Endodermal cell (in vitro differentiated cells): ENCODE results near the gene DIPK1B. TPM values are rescaled to one million over a fixed set of nuclear protein-coding genes. Genes with fewer than 3 reads are reported as not detected.

Experiments
- DNase-seq: peaks from one replicate; pipeline ENCODE4 v3.0.0-alpha.2; 2017
- H3K27ac ChIP-seq: 2 replicates; pipeline ENCODE4 v1.5.1; 2013; ENCODE audit warnings: mild to moderate bottlenecking, low read depth, low read length, moderate library complexity
- H3K27me3 ChIP-seq: 2 replicates; pipeline ENCODE4 v1.6.1; 2013; ENCODE audit warnings: mild to moderate bottlenecking, low read length, moderate library complexity; ENCODE audit not compliant: insufficient read depth, control insufficient read depth, poor library complexity, severe bottlenecking
- H3K36me3 ChIP-seq: 2 replicates; pipeline ENCODE4 v1.7.0; 2013; ENCODE audit warnings: mild to moderate bottlenecking, low read length, moderate library complexity; ENCODE audit not compliant: control insufficient read depth, insufficient read depth
- H3K4me1 ChIP-seq: one replicate; pipeline ENCODE4 v1.7.0; 2013; ENCODE audit warnings: low read length; ENCODE audit not compliant: control insufficient read depth, insufficient read depth
- H3K4me3 ChIP-seq: 2 replicates; pipeline ENCODE4 v1.5.1; 2013; ENCODE audit warnings: mild to moderate bottlenecking, low read length, moderate library complexity
- H3K9ac ChIP-seq: 2 replicates; pipeline ENCODE4 v1.6.1; 2013; ENCODE audit warnings: mild to moderate bottlenecking, low read length, moderate library complexity; ENCODE audit not compliant: poor library complexity, severe bottlenecking; ENCODE audit errors: extremely low read depth
- H3K9me3 ChIP-seq: 2 replicates; pipeline ENCODE4 v1.6.1; 2013; ENCODE audit warnings: mild to moderate bottlenecking, low read length, moderate library complexity; ENCODE audit not compliant: control insufficient read depth
- H3K27ac Mint-ChIP-seq: 2 replicates; pipeline ENCODE4 v1.8.0; 2020; ENCODE audit warnings: mixed read lengths
- H3K27me3 Mint-ChIP-seq: 2 replicates; pipeline ENCODE4 v1.8.0; 2021; ENCODE audit warnings: mild to moderate bottlenecking, mixed read lengths; ENCODE audit not compliant: insufficient read depth
- H3K36me3 Mint-ChIP-seq: 2 replicates; pipeline ENCODE4 v1.8.0; 2020; ENCODE audit warnings: low read depth, mixed read lengths
- H3K4me1 Mint-ChIP-seq: 2 replicates; pipeline ENCODE4 v1.8.0; 2020; ENCODE audit warnings: mixed read lengths
- H3K4me3 Mint-ChIP-seq: 2 replicates; pipeline ENCODE4 v1.8.0; 2020; ENCODE audit warnings: mild to moderate bottlenecking, moderate library complexity, mixed read lengths
- H3K9me3 Mint-ChIP-seq: 2 replicates; pipeline ENCODE4 v1.8.0; 2020; ENCODE audit warnings: mild to moderate bottlenecking, mixed read lengths
- WGBS, 2 experiments: methylation state at CpG; one replicate each; pipeline versions ENCODE4 v1.1.5 to v1.1.7; 2013; ENCODE audit warnings: missing lambda C conversion rate in 2 of 2, mixed read lengths in 1 of 2; ENCODE audit not compliant: insufficient coverage in 1 of 2, insufficient read length in 1 of 2; 5-methylcytosine and 5-hydroxymethylcytosine counted together
- total RNA-seq, 2 donors: library from RNA; stranded (reverse); fragmentation: NEBNext Ultra II Directional in 1 of 2; extraction: Animal tissue kit (Norgen Biotek cat#: 25700) in 1 of 2; gene quantifications; 2 replicates in 1 of 2; 3 replicates in 1 of 2; pipeline ENCODE4 v1.2.1, GENCODE V29; 2021
- TF ChIP-seq, protein P1 (sequence below): fragments of 200-600 bp; sonication (generic); conservative IDR thresholded peaks from 2 replicates; pipeline ENCODE4 v1.5.0; 2021; ENCODE audit warnings: antibody characterized with exemption, mild to moderate bottlenecking

DIPK1B gene
- total RNA-seq, 2 donors from 2014 or later, result 35.1 to 45.4 TPM

GRCh38 chr9:136693135-136693489 lies 19.3 kb upstream of the DIPK1B start:
- H3K36me3 ChIP-seq, result no peaks in the 10 kb centered on the region
- TF ChIP-seq, protein P1, sequence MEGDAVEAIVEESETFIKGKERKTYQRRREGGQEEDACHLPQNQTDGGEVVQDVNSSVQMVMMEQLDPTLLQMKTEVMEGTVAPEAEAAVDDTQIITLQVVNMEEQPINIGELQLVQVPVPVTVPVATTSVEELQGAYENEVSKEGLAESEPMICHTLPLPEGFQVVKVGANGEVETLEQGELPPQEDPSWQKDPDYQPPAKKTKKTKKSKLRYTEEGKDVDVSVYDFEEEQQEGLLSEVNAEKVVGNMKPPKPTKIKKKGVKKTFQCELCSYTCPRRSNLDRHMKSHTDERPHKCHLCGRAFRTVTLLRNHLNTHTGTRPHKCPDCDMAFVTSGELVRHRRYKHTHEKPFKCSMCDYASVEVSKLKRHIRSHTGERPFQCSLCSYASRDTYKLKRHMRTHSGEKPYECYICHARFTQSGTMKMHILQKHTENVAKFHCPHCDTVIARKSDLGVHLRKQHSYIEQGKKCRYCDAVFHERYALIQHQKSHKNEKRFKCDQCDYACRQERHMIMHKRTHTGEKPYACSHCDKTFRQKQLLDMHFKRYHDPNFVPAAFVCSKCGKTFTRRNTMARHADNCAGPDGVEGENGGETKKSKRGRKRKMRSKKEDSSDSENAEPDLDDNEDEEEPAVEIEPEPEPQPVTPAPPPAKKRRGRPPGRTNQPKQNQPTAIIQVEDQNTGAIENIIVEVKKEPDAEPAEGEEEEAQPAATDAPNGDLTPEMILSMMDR, result no peak
- WGBS, 2 experiments, result 91 to 97% methylated on average over 14 of the region's 14 CpGs
- peaks cover 6% of the 10 kb centered on the region for H3K4me1 Mint-ChIP-seq
- H3K9me3 ChIP-seq, result no peaks in the 10 kb centered on the region
- no peaks in the 10 kb centered on the region for H3K4me1 ChIP-seq
- no peak for DNase-seq
- no peak overlapping the region for H3K4me3 Mint-ChIP-seq
- H3K9ac ChIP-seq, result no peak overlapping the region
- no peaks in the 10 kb centered on the region for H3K36me3 Mint-ChIP-seq
- H3K9me3 Mint-ChIP-seq, result no peaks in the 10 kb centered on the region
- H3K4me3 ChIP-seq, result no peak overlapping the region
- H3K27me3 ChIP-seq, result peaks cover 5% of the 10 kb centered on the region
- H3K27me3 Mint-ChIP-seq, result peaks cover 12% of the 10 kb centered on the region
- H3K27ac ChIP-seq, result no peak overlapping the region
- H3K27ac Mint-ChIP-seq, result peak overlapping the region; percentile 17

DNA sequence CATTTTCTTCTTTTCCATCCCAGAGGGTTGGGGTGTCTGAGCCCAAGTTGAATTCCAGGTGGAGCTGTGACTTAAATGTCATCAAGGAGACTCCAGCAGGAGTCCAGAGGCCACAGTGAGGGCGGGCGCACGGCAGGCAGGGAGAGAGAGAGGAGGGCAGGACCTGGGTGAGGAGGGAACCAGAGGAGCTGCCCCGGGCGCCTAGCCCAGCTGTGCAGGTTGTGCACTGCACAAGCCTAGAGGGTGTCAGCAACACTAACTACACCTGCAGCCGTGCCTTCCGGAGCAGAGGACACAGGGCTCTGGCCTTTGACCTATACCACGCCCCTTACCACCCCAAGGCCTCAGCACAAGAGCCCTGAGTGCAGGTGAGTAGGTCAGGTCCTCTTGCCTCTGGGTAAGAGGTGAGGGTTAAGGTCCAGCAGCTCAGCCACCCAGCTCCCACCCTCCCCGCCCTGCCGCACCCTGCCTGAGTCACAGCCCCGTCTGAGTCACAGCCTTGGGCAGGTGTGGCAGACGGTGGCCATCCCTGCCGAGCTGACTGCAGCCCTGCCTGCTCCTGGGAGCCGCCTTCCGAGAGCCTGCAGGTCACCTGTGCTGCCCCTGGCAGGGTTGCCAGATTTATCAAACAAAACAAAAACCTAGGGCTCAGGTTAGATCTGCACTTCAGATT lies 18.7 kb upstream of the DIPK1B start:
- no peak overlapping the region for H3K4me3 Mint-ChIP-seq
- Histone ChIP-seq H3K27ac (no peak overlapping the region), H3K9ac (no peak overlapping the region), H3K36me3 (no peaks in the 10 kb centered on the region), H3K9me3 (no peaks in the 10 kb centered on the region), H3K4me1 (no peaks in the 10 kb centered on the region), H3K4me3 (no peak overlapping the region), H3K27me3 (no peaks in the 10 kb centered on the region)
- no peak overlapping the region for H3K27ac Mint-ChIP-seq
- TF ChIP-seq, protein P1, result no peak
- 66 to 86% methylated on average over 7 to 15 of the region's 15 CpGs for WGBS, 2 experiments
- H3K9me3 Mint-ChIP-seq, result no peaks in the 10 kb centered on the region
- peak; percentile 76 for DNase-seq
- peaks cover 6% of the 10 kb centered on the region for H3K4me1 Mint-ChIP-seq
- H3K27me3 Mint-ChIP-seq, result peaks cover 7% of the 10 kb centered on the region
- H3K36me3 Mint-ChIP-seq, result no peaks in the 10 kb centered on the region

GRCh38 chr9:136694163-136694871 lies 18.1 kb upstream of the DIPK1B start:
- H3K9ac ChIP-seq, result no peak overlapping the region
- TF ChIP-seq, protein P1, result peak; percentile 86

More at GRCh38 chr9:136694163-136694871, 18.1 kb upstream of the DIPK1B start:
- peak; percentile 93 for DNase-seq
- no peaks in the 10 kb centered on the region for H3K4me1 ChIP-seq
- H3K36me3 Mint-ChIP-seq, result no peaks in the 10 kb centered on the region
- H3K27ac Mint-ChIP-seq, result no peak overlapping the region
- H3K27me3 ChIP-seq, result no peaks in the 10 kb centered on the region
- H3K27ac ChIP-seq, result no peak overlapping the region
- no peaks in the 10 kb centered on the region for H3K9me3 Mint-ChIP-seq
- no peak overlapping the region for H3K4me3 Mint-ChIP-seq
- peaks cover 8% of the 10 kb centered on the region for H3K4me1 Mint-ChIP-seq
- 66 to 75% methylated on average over 19 to 32 of the region's 32 CpGs for whole genome bisulfite sequencing, 2 experiments
- no peaks in the 10 kb centered on the region for H3K36me3 ChIP-seq
- H3K9me3 ChIP-seq, result no peaks in the 10 kb centered on the region
- peaks cover 1% of the 10 kb centered on the region for H3K27me3 Mint-ChIP-seq
- no peak overlapping the region for H3K4me3 ChIP-seq
